IMR-90 (cell line): ENCODE measurements around the gene NTRK3. TPM values are rescaled to one million over a fixed set of nuclear protein-coding genes. Genes with fewer than 3 reads are reported as not detected.

Source experiments
- ATAC-seq: fragments of 200-7000 bp; cut with Tn5 transposase; 2 replicates; pipeline ENCODE4 v1.9.1; 2020; ENCODE audit warnings: low read depth, mild to moderate bottlenecking, moderate library complexity
- BruUV-seq: library from RNA; stranded (reverse); fragments of 400-500 nt; replicated peaks from 2 replicates; lab custom pipeline; 2021; lab: Mats Ljungman, UMichigan
- CTCF ChIA-PET: fragments of 300-600 bp; formaldehyde crosslinking; extraction: SDS; loops from one replicate; lab custom pipeline; 2021; ENCODE audit warnings: antibody characterized with exemption; lab: Yijun Ruan, JAX
- POLR2A ChIA-PET: fragments of 300-600 bp; sonication (Branson Sonifier 250); formaldehyde crosslinking; loops from one replicate; lab custom pipeline; 2022; ENCODE audit warnings: antibody characterized with exemption; ENCODE audit not compliant: unreplicated experiment; lab: Charles Lee
- DNase-seq: peaks from one replicate; pipeline ENCODE4 v3.0.0; 2013
- H2AFZ ChIP-seq: replicated peaks from 2 replicates; pipeline ENCODE3; 2013; ENCODE audit warnings: low read length, mild to moderate bottlenecking; ENCODE audit not compliant: poor library complexity
- H2AK5ac ChIP-seq: 2 replicates; pipeline ENCODE4 v1.6.1; 2013; ENCODE audit warnings: low read depth, low read length, inconsistent platforms
- H2AK9ac ChIP-seq: replicated peaks from 2 replicates; pipeline ENCODE3; 2013; ENCODE audit warnings: mild to moderate bottlenecking, low read depth, low read length, moderate library complexity; ENCODE audit not compliant: poor library complexity
- H2BK120ac ChIP-seq: 2 replicates; pipeline ENCODE4 v1.6.1; 2013; ENCODE audit warnings: low read depth, low read length, inconsistent platforms
- H2BK15ac ChIP-seq: 3 replicates; pipeline ENCODE4 v1.6.1; 2013; ENCODE audit warnings: low read depth, low read length, inconsistent platforms
- H2BK20ac ChIP-seq: 2 replicates; pipeline ENCODE4 v1.6.1; 2013; ENCODE audit warnings: low read depth, mild to moderate bottlenecking, inconsistent platforms, low read length, moderate library complexity
- H2BK5ac ChIP-seq: 2 replicates; pipeline ENCODE4 v1.6.1; 2013; ENCODE audit warnings: mild to moderate bottlenecking, low read depth, low read length, inconsistent platforms; ENCODE audit not compliant: poor library complexity, severe bottlenecking
- H3K14ac ChIP-seq: replicated peaks from 2 replicates; pipeline ENCODE4 v1.6.1; 2013; ENCODE audit warnings: low read depth, low read length, inconsistent platforms
- H3K18ac ChIP-seq: 2 replicates; pipeline ENCODE4 v1.6.1; 2013; ENCODE audit warnings: low read depth, low read length, control low read depth
- H3K23ac ChIP-seq: 2 replicates; pipeline ENCODE4 v1.6.1; 2013; ENCODE audit warnings: low read depth, low read length, inconsistent platforms
- H3K27ac ChIP-seq: 2 replicates; pipeline ENCODE4 v1.5.1; 2013; ENCODE audit warnings: mild to moderate bottlenecking, control low read depth, low read length; ENCODE audit not compliant: insufficient read depth
- H3K27me3 ChIP-seq: 2 replicates; pipeline ENCODE4 v1.6.1; 2013; ENCODE audit warnings: low read length; ENCODE audit not compliant: control insufficient read depth, insufficient read depth
- H3K36me3 ChIP-seq: 2 replicates; pipeline ENCODE4 v1.6.1; 2013; ENCODE audit warnings: low read length, mixed read lengths; ENCODE audit not compliant: control insufficient read depth, insufficient read depth
- H3K4ac ChIP-seq: 2 replicates; pipeline ENCODE4 v1.6.1; 2013; ENCODE audit warnings: low read depth, low read length, inconsistent platforms
- H3K4me1 ChIP-seq: 2 replicates; pipeline ENCODE4 v1.6.1; 2013; ENCODE audit warnings: low read length, mixed read lengths; ENCODE audit not compliant: control insufficient read depth, insufficient read depth
- H3K4me2 ChIP-seq: 2 replicates; pipeline ENCODE4 v1.6.1; 2013; ENCODE audit warnings: low read depth, mild to moderate bottlenecking, control low read depth, low read length, moderate library complexity
- H3K4me3 ChIP-seq: 2 replicates; pipeline ENCODE4 v1.5.1; 2013; ENCODE audit warnings: low read depth, mild to moderate bottlenecking, control low read depth, low read length, moderate library complexity; ENCODE audit not compliant: insufficient read depth
- H3K56ac ChIP-seq: 2 replicates; pipeline ENCODE4 v1.6.1; 2013; ENCODE audit warnings: low read length, inconsistent platforms; ENCODE audit not compliant: insufficient read depth; ENCODE audit errors: extremely low read depth
- H3K79me1 ChIP-seq, 2 experiments: 2 replicates each; pipeline ENCODE4 v1.6.1; 2013; ENCODE audit warnings: low read length in 2 of 2, inconsistent platforms in 1 of 2, low read depth in 1 of 2
- H3K9ac ChIP-seq: 2 replicates; pipeline ENCODE4 v1.6.1; 2013; ENCODE audit warnings: low read depth, low read length, control low read depth
- H3K9me1 ChIP-seq: 2 replicates; pipeline ENCODE4 v1.6.1; 2013; ENCODE audit warnings: low read length, inconsistent platforms; ENCODE audit not compliant: insufficient read depth
- H3K9me3 ChIP-seq: 2 replicates; pipeline ENCODE4 v1.6.1; 2013; ENCODE audit warnings: low read length; ENCODE audit not compliant: control insufficient read depth, insufficient read depth
- H4K20me1 ChIP-seq: 2 replicates; pipeline ENCODE4 v1.6.1; 2013; ENCODE audit warnings: low read length, inconsistent platforms; ENCODE audit not compliant: insufficient read depth
- H4K5ac ChIP-seq: 2 replicates; pipeline ENCODE4 v1.6.1; 2013; ENCODE audit warnings: mild to moderate bottlenecking, low read depth, low read length, control low read depth
- H4K8ac ChIP-seq, 2 experiments: 2 replicates each; pipeline ENCODE4 v1.6.1; 2013; ENCODE audit warnings: low read depth in 2 of 2, low read length in 2 of 2, control low read depth in 1 of 2, inconsistent platforms in 1 of 2
- H4K91ac ChIP-seq: 2 replicates; pipeline ENCODE4 v1.6.1; 2013; ENCODE audit warnings: low read depth, low read length, inconsistent platforms; ENCODE audit not compliant: insufficient read depth
- CEBPB ChIP-seq: IDR thresholded peaks from 2 replicates; pipeline ENCODE4 v1.6.1; 2012; ENCODE audit warnings: low read depth, low read length, improper control_type of control experiment
- FOS ChIP-seq: fragments of 150-350 bp; IDR thresholded peaks from 2 replicates; pipeline ENCODE4 v1.6.1; 2016; ENCODE audit warnings: low read depth, low read length
- NFE2L2 ChIP-seq: fragments of 150-350 bp; IDR thresholded peaks from 2 replicates; pipeline ENCODE4 v1.6.1; 2016; ENCODE audit warnings: low read depth, mild to moderate bottlenecking, low read length
- POLR2A ChIP-seq: IDR thresholded peaks from 2 replicates; pipeline ENCODE4 v1.6.1; 2012; ENCODE audit warnings: mild to moderate bottlenecking, low read depth, low read length
- RFX5 ChIP-seq: IDR thresholded peaks from 2 replicates; pipeline ENCODE4 v1.8.0; 2012; ENCODE audit warnings: low read depth, mild to moderate bottlenecking, low read length, moderate library complexity
- WGBS, 2 experiments: methylation state at CpG; one replicate each; pipeline versions ENCODE4 v1.1.5 to v1.1.7; 2013; ENCODE audit warnings: missing lambda C conversion rate in 2 of 2; ENCODE audit not compliant: insufficient read length in 1 of 2; ENCODE audit errors: extremely low coverage in 2 of 2; 5-methylcytosine and 5-hydroxymethylcytosine counted together
- dilution Hi-C: fragments of 300-500 bp; cut with HindIII; formaldehyde crosslinking; loops from one replicate; pipeline ENCODE4 v1.14.3; 2018; ENCODE audit warnings: low sequenced_read_pairs; ENCODE audit not compliant: unreplicated experiment
- in situ Hi-C: fragments of 300-500 bp; cut with MboI; formaldehyde crosslinking; loops from 3 replicates; pipeline ENCODE4 v1.14.3; 2019; ENCODE audit warnings: low sequenced_read_pairs, inconsistent platforms, mixed read lengths
- intact Hi-C: fragments of 100-400 bp; cut with micrococcal nuclease; formaldehyde crosslinking; loops from 2 replicates; pipeline ENCODE4 v1.10.0; 2022
- polyA plus RNA-seq, 3 experiments: library from polyadenylated mRNA; depleted of rRNA; stranded (reverse); fragments of >200 nt; gene quantifications; 2 replicates each; pipeline ENCODE4 v1.2.3, GENCODE V29; 2012; ENCODE audit warnings: low replicate concordance in 1 of 3
- total RNA-seq: library from RNA; depleted of rRNA; stranded (reverse); fragments of >200 nt; gene quantifications from 2 replicates; pipeline ENCODE4 v1.2.3, GENCODE V29; 2012
- TF ChIP-seq, protein P1 (sequence below): fragments of 150-350 bp; IDR thresholded peaks from 2 replicates; pipeline ENCODE4 v1.6.1; 2016; ENCODE audit warnings: low read depth, mild to moderate bottlenecking, low read length, moderate library complexity, borderline replicate concordance

The NTRK3 gene
- total and polyA plus RNA-seq, 2 of the 4 experiments (the other 2 are of a cell fraction), result under 0.01 to 0.15 TPM

- Histone ChIP-seq H3K4me1 (no peaks in the 10 kb centered on the region), H3K9ac (no peak overlapping the region), H2BK15ac (no peak overlapping the region), H2BK20ac (no peak overlapping the region), H4K8ac (no peak overlapping the region), H3K36me3 (no peaks in the 10 kb centered on the region), H2AK5ac (no peak overlapping the region), H3K56ac (no peak overlapping the region), H2AFZ (no peak overlapping the region), H3K9me3 (peaks cover 2% of the 10 kb centered on the region; the same call in 1 of the 2 replicates), H4K20me1 (no peaks in the 10 kb centered on the region), H3K14ac (no peak overlapping the region), H3K4me2 (no peak overlapping the region), H3K27me3 (no peaks in the 10 kb centered on the region), H3K79me1 (no peaks in the 10 kb centered on the region), H2BK120ac (no peak overlapping the region), H3K27ac (no peak overlapping the region), H3K23ac (no peak overlapping the region), H3K4me3 (no peak overlapping the region), H3K9me1 (no peaks in the 10 kb centered on the region), H4K5ac (no peak overlapping the region), H3K4ac (no peak overlapping the region), H4K91ac (no peak overlapping the region), H3K18ac (no peak overlapping the region), H2BK5ac (no peak overlapping the region), H2AK9ac (no peak overlapping the region)
- TF ChIP-seq POLR2A, result no peak
- TF ChIP-seq CEBPB, result no peak
- no peak for TF ChIP-seq FOS
- TF ChIP-seq NFE2L2, result no peak
- TF ChIP-seq RFX5, result no peak
- TF ChIP-seq, protein P1, sequence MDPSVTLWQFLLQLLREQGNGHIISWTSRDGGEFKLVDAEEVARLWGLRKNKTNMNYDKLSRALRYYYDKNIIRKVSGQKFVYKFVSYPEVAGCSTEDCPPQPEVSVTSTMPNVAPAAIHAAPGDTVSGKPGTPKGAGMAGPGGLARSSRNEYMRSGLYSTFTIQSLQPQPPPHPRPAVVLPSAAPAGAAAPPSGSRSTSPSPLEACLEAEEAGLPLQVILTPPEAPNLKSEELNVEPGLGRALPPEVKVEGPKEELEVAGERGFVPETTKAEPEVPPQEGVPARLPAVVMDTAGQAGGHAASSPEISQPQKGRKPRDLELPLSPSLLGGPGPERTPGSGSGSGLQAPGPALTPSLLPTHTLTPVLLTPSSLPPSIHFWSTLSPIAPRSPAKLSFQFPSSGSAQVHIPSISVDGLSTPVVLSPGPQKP, result no peak
- ATAC-seq (no peak), DNase-seq (no peak)
- in situ Hi-C loops (no loop called here), intact Hi-C loops (no loop called here), dilution Hi-C loops (no loop called here)
- ChIA-PET CTCF (no interaction called here), POLR2A (no interaction called here)
- no TSS peak for BruUV-seq
- WGBS, 2 experiments, result no CpG with 5 or more reads among the region's 5 CpGs
These were observed 314.9 kb downstream of the NTRK3 start for GRCh38 chr15:87941606-87942005.
